Liver (tissue), 9 donors: ENCODE measurements around the gene LRWD1. TPM values are rescaled to one million over a fixed set of nuclear protein-coding genes. Genes with fewer than 3 reads are reported as not detected.

Experiments used
- DNase-seq: peaks from one replicate; pipeline ENCODE4 v3.0.0-alpha.2; 2017; ENCODE audit warnings: low spot score
- H3K27ac ChIP-seq, 2 donors: one replicate each; pipeline ENCODE4 v1.7.0; 2013; ENCODE audit warnings: inconsistent platforms in 2 of 2, low read length in 2 of 2, control low read depth in 1 of 2, low read depth in 1 of 2, mild to moderate bottlenecking in 1 of 2
- H3K27me3 ChIP-seq, 4 donors: one replicate each; pipeline versions ENCODE4 v1.6.1 to v1.7.0; 2013; ENCODE audit warnings: low read length in 3 of 4, inconsistent platforms in 1 of 4, mild to moderate bottlenecking in 1 of 4, moderate library complexity in 1 of 4; ENCODE audit not compliant: control insufficient read depth in 4 of 4, insufficient read depth in 4 of 4
- H3K36me3 ChIP-seq, 4 donors: one replicate each; pipeline versions ENCODE4 v1.6.1 to v1.7.0; 2013; ENCODE audit warnings: low read length in 3 of 4, mild to moderate bottlenecking in 3 of 4, low read depth in 1 of 4, moderate library complexity in 1 of 4; ENCODE audit not compliant: control insufficient read depth in 4 of 4, insufficient read depth in 3 of 4
- H3K4me1 ChIP-seq, 4 donors: one replicate each; pipeline versions ENCODE4 v1.6.1 to v1.7.0; 2013; ENCODE audit warnings: low read length in 3 of 4, mild to moderate bottlenecking in 3 of 4, moderate library complexity in 1 of 4; ENCODE audit not compliant: control insufficient read depth in 4 of 4, insufficient read depth in 4 of 4
- H3K4me3 ChIP-seq, 3 donors: one replicate each; pipeline versions ENCODE4 v1.6.1 to v1.7.0; 2013; ENCODE audit warnings: low read length in 3 of 3, control low read depth in 1 of 3, low read depth in 1 of 3, mild to moderate bottlenecking in 1 of 3
- H3K9ac ChIP-seq, 2 donors: one replicate each; pipeline ENCODE4 v1.7.0; 2013; ENCODE audit warnings: low read length in 2 of 2, mild to moderate bottlenecking in 2 of 2, moderate library complexity in 2 of 2, control low read depth in 1 of 2, low read depth in 1 of 2
- H3K9me3 ChIP-seq, 4 donors: one replicate each; pipeline versions ENCODE4 v1.6.1 to v1.7.0; 2013; ENCODE audit warnings: low read length in 3 of 4; ENCODE audit not compliant: control insufficient read depth in 4 of 4
- EGR1 ChIP-seq, 2 donors: IDR thresholded peaks; 2 replicates each; pipeline ENCODE4 v1.6.1; 2016 to 2018; ENCODE audit warnings: antibody characterized with exemption in 2 of 2, low read depth in 2 of 2
- FOXA1 ChIP-seq: IDR thresholded peaks from 2 replicates; pipeline ENCODE4 v1.6.1; 2016; ENCODE audit warnings: antibody characterized with exemption
- FOXA2 ChIP-seq: IDR thresholded peaks from 2 replicates; pipeline ENCODE4 v1.6.1; 2016; ENCODE audit warnings: antibody characterized with exemption
- GABPA ChIP-seq, 2 donors: IDR thresholded peaks in 1 of 2; conservative IDR thresholded peaks in 1 of 2; 2 replicates each; pipeline ENCODE4 v1.6.1; 2016; ENCODE audit warnings: antibody characterized with exemption in 2 of 2, mild to moderate bottlenecking in 1 of 2, moderate library complexity in 1 of 2
- HNF4G ChIP-seq: IDR thresholded peaks from 2 replicates; pipeline ENCODE4 v1.6.1; 2016; ENCODE audit warnings: antibody characterized with exemption
- JUND ChIP-seq, 2 donors: IDR thresholded peaks; 2 replicates each; pipeline ENCODE4 v1.6.1; 2016; ENCODE audit warnings: antibody characterized with exemption in 2 of 2
- NR2F2 ChIP-seq: IDR thresholded peaks from 2 replicates; pipeline ENCODE4 v1.6.1; 2016; ENCODE audit warnings: antibody characterized with exemption
- RAD21 ChIP-seq, 2 donors: IDR thresholded peaks; 2 replicates each; pipeline ENCODE4 v1.6.1; 2016; ENCODE audit warnings: antibody characterized with exemption in 2 of 2, mild to moderate bottlenecking in 2 of 2
- RXRA ChIP-seq, 2 donors: IDR thresholded peaks; 2 replicates each; pipeline ENCODE4 v1.6.1; 2017 to 2018; ENCODE audit warnings: antibody characterized with exemption in 2 of 2, mild to moderate bottlenecking in 1 of 2
- SP1 ChIP-seq: IDR thresholded peaks from 2 replicates; pipeline ENCODE4 v1.6.1; 2018; ENCODE audit warnings: antibody characterized with exemption, mild to moderate bottlenecking
- TAF1 ChIP-seq: conservative IDR thresholded peaks from 2 replicates; pipeline ENCODE4 v1.6.1; 2016; ENCODE audit warnings: antibody characterized with exemption, mild to moderate bottlenecking
- WGBS: extraction: QIAGEN DNeasy Blood & Tissue Kit; methylation state at CpG from one replicate; pipeline ENCODE4 v1.1.7; 2013; 5-methylcytosine and 5-hydroxymethylcytosine counted together
- polyA plus RNA-seq, 2 donors: library from polyadenylated mRNA; stranded (reverse) in 1 of 2; unstranded in 1 of 2; fragments of 200-250 nt in 1 of 2; fragments of >200 nt in 1 of 2; fragmentation: Nextera tagmentation in 1 of 2; extraction: Ambion mirVana in 1 of 2; gene quantifications; one replicate each; pipeline versions ENCODE4 v1.2.1 to v1.2.3, GENCODE V29; 2013 to 2015
- total RNA-seq, 2 donors: library from RNA; depleted of rRNA; stranded (reverse); fragments of >200 nt; gene quantifications; one replicate each; pipeline ENCODE4 v1.2.3, GENCODE V29; 2014
- TF ChIP-seq, protein P1 (sequence below): IDR thresholded peaks from 2 replicates; pipeline ENCODE4 v1.6.1; 2016; ENCODE audit warnings: antibody characterized with exemption
- TF ChIP-seq, protein P2 (sequence below): IDR thresholded peaks from 2 replicates; pipeline ENCODE4 v1.6.1; 2016; ENCODE audit warnings: antibody characterized with exemption, mild to moderate bottlenecking
- TF ChIP-seq, protein P3 (sequence below): IDR thresholded peaks from 2 replicates; pipeline ENCODE4 v1.6.1; 2016; ENCODE audit warnings: antibody characterized with exemption
- donor health status: healthy.
- donor health status: healthy.
- donor health status: healthy.
- donor health status: healthy.
- donor health status: healthy.

LRWD1 gene
- total and polyA plus RNA-seq, 4 donors = 8.6 to 15.3 (median 13.0) TPM

DNA sequence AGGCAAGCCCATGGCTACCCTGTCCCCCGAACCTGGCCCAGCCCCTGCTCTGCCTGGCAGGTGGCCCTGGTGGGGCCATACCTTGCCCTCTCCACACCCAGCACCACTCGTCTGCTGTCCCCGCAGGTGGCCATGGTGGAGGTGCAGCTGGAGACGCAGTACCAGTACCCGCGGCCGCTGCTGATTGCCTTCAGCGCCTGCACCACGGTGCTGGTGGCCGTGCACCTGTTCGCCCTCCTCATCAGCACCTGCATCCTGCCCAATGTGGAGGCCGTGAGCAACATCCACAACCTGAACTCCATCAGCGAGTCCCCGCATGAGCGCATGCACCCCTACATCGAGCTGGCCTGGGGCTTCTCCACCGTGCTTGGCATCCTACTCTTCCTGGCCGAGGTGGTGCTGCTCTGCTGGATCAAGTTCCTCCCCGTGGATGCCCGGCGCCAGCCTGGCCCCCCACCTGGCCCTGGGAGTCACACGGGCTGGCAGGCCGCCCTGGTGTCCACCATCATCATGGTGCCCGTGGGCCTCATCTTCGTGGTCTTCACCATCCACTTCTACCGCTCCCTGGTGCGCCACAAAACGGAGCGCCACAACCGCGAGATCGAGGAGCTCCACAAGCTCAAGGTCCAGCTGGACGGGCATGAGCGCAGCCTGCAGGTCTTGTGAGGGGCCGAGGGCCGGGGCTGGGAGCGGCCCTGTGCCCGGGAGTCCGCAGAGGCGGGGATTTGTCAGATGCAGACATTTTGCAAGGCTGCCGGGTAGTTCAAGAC lies 18.2 kb upstream of the LRWD1 start:
- Histone ChIP-seq H3K27me3 (no peaks in the 10 kb centered on the region), H3K9me3 (no peaks in the 10 kb centered on the region), H3K27ac (no peak overlapping the region), H3K4me1 (no peaks in the 10 kb centered on the region), H3K36me3 (peaks cover 0 to 2% (median 0%) of the 10 kb centered on the region in 4 donors), H3K9ac (no peak overlapping the region), H3K4me3 (no peak overlapping the region)
- DNase-seq = no peak
- TF ChIP-seq TAF1 = no peak
- no peak for TF ChIP-seq HNF4G
- TF ChIP-seq, protein P1, sequence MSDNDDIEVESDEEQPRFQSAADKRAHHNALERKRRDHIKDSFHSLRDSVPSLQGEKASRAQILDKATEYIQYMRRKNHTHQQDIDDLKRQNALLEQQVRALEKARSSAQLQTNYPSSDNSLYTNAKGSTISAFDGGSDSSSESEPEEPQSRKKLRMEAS = no peak
- TF ChIP-seq GABPA (IDR thresholded peaks at IDR 0.05 in 1 of 2, conservative IDR thresholded peaks at IDR 0.05 in 1 of 2) = no peak
- TF ChIP-seq, protein P2, sequence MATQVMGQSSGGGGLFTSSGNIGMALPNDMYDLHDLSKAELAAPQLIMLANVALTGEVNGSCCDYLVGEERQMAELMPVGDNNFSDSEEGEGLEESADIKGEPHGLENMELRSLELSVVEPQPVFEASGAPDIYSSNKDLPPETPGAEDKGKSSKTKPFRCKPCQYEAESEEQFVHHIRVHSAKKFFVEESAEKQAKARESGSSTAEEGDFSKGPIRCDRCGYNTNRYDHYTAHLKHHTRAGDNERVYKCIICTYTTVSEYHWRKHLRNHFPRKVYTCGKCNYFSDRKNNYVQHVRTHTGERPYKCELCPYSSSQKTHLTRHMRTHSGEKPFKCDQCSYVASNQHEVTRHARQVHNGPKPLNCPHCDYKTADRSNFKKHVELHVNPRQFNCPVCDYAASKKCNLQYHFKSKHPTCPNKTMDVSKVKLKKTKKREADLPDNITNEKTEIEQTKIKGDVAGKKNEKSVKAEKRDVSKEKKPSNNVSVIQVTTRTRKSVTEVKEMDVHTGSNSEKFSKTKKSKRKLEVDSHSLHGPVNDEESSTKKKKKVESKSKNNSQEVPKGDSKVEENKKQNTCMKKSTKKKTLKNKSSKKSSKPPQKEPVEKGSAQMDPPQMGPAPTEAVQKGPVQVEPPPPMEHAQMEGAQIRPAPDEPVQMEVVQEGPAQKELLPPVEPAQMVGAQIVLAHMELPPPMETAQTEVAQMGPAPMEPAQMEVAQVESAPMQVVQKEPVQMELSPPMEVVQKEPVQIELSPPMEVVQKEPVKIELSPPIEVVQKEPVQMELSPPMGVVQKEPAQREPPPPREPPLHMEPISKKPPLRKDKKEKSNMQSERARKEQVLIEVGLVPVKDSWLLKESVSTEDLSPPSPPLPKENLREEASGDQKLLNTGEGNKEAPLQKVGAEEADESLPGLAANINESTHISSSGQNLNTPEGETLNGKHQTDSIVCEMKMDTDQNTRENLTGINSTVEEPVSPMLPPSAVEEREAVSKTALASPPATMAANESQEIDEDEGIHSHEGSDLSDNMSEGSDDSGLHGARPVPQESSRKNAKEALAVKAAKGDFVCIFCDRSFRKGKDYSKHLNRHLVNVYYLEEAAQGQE = no peak
- no peak for TF ChIP-seq FOXA2
- WGBS = 96% methylated on average over 41 of the region's 41 CpGs

DNA sequence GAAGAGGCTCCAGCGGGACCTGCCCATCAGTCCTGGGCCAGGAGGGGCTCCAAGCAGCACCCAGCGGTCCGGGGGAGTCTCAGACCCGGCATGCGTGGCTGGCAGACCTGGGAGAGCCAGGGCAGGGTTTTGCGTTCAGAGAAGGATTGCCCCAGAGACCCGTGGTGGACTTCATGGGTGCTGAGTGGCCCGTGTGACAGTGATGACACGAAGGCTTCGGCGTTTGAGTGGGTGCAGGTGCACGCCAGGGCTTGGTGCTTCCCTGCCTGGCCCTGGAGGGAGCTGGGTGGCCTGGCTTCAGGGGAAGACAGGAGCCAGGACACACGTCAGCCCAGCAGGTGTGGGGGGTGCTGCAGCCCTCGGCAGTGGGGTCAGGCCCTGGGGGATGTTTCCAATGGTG lies 17.5 kb upstream of the LRWD1 start:
- Histone ChIP-seq H3K27ac (no peak overlapping the region), H3K4me1 (no peaks in the 10 kb centered on the region), H3K9me3 (no peaks in the 10 kb centered on the region), H3K4me3 (no peak overlapping the region), H3K36me3 (peaks cover 0 to 2% (median 0%) of the 10 kb centered on the region in 4 donors), H3K9ac (no peak overlapping the region), H3K27me3 (no peaks in the 10 kb centered on the region)
- TF ChIP-seq FOXA1 (no peak), JUND (IDR thresholded peaks at IDR 0.05) (no peak), RXRA (IDR thresholded peaks at IDR 0.05) (no peak), HNF4G (no peak), EGR1 (IDR thresholded peaks at IDR 0.05; ENCODE audit: low read depth in 2 of 2) (no peak), RAD21 (IDR thresholded peaks at IDR 0.05) (no peak), NR2F2 (no peak), FOXA2 (no peak), SP1 (no peak)
- TF ChIP-seq, protein P3, sequence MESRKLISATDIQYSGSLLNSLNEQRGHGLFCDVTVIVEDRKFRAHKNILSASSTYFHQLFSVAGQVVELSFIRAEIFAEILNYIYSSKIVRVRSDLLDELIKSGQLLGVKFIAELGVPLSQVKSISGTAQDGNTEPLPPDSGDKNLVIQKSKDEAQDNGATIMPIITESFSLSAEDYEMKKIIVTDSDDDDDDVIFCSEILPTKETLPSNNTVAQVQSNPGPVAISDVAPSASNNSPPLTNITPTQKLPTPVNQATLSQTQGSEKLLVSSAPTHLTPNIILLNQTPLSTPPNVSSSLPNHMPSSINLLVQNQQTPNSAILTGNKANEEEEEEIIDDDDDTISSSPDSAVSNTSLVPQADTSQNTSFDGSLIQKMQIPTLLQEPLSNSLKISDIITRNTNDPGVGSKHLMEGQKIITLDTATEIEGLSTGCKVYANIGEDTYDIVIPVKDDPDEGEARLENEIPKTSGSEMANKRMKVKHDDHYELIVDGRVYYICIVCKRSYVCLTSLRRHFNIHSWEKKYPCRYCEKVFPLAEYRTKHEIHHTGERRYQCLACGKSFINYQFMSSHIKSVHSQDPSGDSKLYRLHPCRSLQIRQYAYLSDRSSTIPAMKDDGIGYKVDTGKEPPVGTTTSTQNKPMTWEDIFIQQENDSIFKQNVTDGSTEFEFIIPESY = no peak
- no peak for DNase-seq
- WGBS = 88% methylated on average over 14 of the region's 14 CpGs
